ENCODE measurements around the gene ACBD6.

GRCh38 chr1:180470031-180470430 is 32.3 kb downstream of the ACBD6 start:
- no peak for TF ChIP-seq FOXA2 (IDR thresholded peaks at IDR 0.05)
- TF ChIP-seq CTCF (IDR thresholded peaks at IDR 0.05; ENCODE audit: low read depth, low read length, missing input control), result no peak
- no peak for TF ChIP-seq HNF4G (IDR thresholded peaks at IDR 0.05)
- no peak for TF ChIP-seq EGR1 (IDR thresholded peaks at IDR 0.05; ENCODE audit: low read depth in 2 of 2)
- TF ChIP-seq MAX (IDR thresholded peaks at IDR 0.05), result no peak
- TF ChIP-seq YY1 (IDR thresholded peaks at IDR 0.05), result no peak
- TF ChIP-seq, protein P1, sequence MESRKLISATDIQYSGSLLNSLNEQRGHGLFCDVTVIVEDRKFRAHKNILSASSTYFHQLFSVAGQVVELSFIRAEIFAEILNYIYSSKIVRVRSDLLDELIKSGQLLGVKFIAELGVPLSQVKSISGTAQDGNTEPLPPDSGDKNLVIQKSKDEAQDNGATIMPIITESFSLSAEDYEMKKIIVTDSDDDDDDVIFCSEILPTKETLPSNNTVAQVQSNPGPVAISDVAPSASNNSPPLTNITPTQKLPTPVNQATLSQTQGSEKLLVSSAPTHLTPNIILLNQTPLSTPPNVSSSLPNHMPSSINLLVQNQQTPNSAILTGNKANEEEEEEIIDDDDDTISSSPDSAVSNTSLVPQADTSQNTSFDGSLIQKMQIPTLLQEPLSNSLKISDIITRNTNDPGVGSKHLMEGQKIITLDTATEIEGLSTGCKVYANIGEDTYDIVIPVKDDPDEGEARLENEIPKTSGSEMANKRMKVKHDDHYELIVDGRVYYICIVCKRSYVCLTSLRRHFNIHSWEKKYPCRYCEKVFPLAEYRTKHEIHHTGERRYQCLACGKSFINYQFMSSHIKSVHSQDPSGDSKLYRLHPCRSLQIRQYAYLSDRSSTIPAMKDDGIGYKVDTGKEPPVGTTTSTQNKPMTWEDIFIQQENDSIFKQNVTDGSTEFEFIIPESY (IDR thresholded peaks at IDR 0.05), result no peak
- TF ChIP-seq REST (IDR thresholded peaks at IDR 0.05), result no peak
- no peak for TF ChIP-seq GABPA (IDR thresholded peaks at IDR 0.05 in 1 of 2, conservative IDR thresholded peaks at IDR 0.05 in 1 of 2)
- TF ChIP-seq RAD21 (IDR thresholded peaks at IDR 0.05), result no peak
- TF ChIP-seq JUND (IDR thresholded peaks at IDR 0.05), result no peak

Data from liver (tissue), 3 donors.